ENCODE measurements around the gene SEMA3E.

Gene SEMA3E

GRCh38 chr7:83337050-83337449 is 311.9 kb downstream of the SEMA3E start:
- no peak for DNase-seq

- DNase-seq, result no peak
Measured at GRCh38 chr7:83326223-83326622, 322.7 kb downstream of the SEMA3E start.

DNA sequence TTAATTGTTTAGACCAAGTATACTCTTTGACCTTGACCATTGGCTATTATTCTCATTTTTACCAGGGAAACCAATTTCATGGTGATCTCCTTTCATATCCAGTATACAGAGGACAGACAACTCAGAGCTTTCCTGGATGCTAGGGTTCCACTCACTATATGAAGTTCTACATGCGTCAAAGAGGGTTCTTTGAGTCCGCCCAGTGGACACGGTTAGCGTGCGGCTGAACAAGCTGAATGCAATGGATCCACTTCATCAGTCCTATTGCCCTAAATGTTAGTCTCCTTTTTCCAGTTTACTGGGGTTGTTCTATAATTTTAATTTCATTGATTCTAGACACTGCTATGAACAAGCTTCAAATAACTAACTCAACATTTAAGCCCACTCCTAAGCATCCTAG is 323.9 kb downstream of the SEMA3E start:
- DNase-seq, result no peak

GRCh38 chr7:83324596-83324995 is 324.3 kb downstream of the SEMA3E start:
- no peak for DNase-seq

GRCh38 chr7:83321011-83321410 is 327.9 kb downstream of the SEMA3E start:
- no peak for DNase-seq

GRCh38 chr7:83313931-83314330 is 335.0 kb downstream of the SEMA3E start:
- DNase-seq, result no peak
